Pons (tissue), 1 donor: ENCODE measurements around the gene GNAT2.
A peak's percentile ranks its signal among the peaks of the same experiment; 100 is the strongest.
"Not testable (repeated sequence)": the region's sequence is repeated elsewhere in the genome, so short reads cannot be mapped to it uniquely, and the experiment has no call there.

Experiments
- DNase-seq: peaks from one replicate; pipeline ENCODE4 v3.0.0-alpha.2; 2016; ENCODE audit warnings: low spot score

Gene GNAT2

GRCh38 chr1:109619576-109620400 lies at the start of gene GNAT2, which contains the start of gene AMPD2:
Gene GNAT2 (minus strand): TSS chr1:109619616. CDS start chr1:109612870, 6,746 bp downstream.
Gene AMPD2 (plus strand): TSS chr1:109619837. CDS start chr1:109621176, 1,339 bp downstream.
- DNase-seq: peak; percentile 51

DNA sequence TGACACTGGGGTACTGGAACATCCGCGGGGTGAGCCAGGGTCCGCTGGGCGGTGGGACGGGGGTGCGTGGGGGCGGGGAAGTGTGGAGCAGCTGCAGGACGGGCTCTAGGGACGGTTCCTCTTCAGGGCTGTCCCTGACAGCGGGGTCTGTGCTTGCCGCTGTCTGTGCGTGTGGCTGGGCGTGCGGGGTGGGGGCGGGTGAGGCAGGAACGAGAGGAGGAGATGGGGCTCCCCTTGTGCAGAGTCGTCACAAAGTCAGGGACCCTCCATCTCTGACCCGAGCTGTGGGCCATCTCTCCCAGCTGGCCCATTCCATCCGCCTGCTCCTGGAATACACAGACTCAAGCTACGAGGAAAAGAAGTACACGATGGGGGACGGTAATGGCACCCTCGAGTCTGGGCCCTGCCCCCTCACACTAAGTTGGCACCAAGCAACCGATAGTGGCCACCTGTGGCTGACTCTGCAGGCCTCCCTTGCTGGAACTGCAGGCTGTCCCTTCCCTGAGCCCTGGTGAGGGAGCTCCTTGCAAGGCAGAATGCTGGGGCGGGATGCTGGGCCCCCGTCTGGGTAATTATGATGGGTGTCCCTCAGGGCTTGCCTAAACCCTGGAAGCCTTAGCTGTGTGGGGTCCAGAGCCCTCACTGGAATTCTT lies 48.8 kb upstream of the GNAT2 start:
- no peak for DNase-seq

DNA sequence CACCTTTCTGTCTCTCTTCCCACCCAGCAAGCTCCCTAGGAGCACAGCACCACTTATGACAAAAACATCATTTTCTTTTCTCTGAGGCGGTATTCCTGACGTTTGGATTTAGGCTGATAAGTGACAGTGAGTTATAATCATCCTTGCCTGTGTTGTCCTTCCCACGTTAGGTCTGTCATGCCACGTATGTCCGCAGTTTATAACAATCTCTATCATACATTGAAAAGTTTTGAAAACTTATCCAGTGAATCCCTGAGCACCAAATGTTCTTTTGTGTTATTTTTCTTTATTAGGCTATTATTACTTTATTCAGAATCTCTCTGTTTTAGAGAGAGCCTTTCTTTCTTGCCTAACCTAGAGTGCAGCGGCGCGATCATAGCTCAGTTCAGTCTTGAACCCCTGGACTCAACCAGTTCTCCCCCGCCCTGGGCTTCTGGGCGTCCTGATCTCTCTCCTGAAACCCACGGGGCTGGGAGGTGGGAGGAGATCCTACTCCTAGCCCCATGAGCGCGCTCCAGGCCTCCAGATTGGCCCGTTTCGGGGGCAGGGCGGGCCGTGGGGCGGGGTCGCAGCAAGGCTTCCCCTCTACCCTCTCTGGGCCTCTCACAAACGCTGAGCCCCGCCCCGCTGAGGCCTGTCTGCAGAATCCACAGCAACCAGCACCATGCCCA lies 48.2 kb upstream of the GNAT2 start, which contains the start of gene GSTM2:
Gene GSTM2 (plus strand): TSS at position 606 of the 671 bp plus-strand sequence. CDS start 59 bp downstream, at position 665.
- peak; percentile 71 for DNase-seq

- no peak for DNase-seq
Measured at GRCh38 chr1:109664671-109665070, 45.3 kb upstream of the GNAT2 start.

DNA sequence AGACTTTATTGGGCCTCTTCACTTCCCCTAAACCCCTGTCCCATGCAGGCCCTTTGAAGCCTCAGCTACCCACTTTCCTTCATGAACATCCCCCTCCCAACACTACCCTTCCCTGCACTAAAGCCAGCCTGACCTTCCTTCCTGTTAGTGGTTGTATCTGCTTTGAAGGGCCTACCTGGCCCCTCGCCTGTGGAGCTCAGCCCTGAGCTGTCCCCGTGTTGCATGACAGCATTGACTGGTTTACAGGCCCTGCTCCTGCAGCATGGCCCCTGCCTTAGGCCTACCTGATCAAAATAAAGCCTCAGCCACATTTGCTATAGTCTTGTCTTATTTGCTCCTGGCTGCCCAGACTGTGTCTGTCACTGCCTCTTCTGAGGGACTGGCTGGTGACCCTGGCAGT lies 42.0 kb upstream of the GNAT2 start:
- no peak for DNase-seq

- not testable (repeated sequence) for DNase-seq
Measured at GRCh38 chr1:109660691-109661026, 41.2 kb upstream of the GNAT2 start.

DNA sequence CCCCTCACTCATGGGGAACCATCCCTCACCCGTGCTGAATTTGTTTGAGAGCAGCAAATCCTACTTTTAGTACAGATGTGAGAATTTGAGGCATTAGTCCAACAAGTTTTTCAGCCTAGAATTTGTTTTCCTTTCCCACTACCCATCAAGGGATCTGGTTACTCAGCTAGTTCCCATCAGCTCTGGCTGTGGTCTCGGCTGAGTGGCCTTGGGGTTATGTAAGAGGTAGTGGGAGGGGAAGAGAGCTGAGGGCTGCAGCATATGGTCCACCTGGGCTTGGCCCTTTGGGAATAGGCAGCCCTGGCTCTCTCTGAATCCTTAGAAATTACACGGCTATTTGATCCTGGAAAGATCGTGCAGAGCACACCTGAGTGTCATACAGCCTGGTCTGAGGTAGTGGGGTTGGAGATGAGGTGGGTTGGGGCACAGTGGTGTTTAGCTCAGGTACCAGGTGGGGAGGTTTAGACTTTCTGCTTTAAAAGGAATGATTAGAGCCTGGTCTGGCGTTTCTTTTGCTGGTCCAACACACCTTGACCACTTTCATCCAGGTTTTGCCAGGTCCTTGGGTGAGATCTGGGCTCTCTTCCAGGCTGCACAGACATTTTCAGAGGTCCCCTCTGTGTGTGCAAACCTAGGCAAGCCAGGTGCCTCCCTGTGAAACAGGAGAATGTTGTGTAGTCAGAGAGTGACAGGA lies 40.7 kb upstream of the GNAT2 start:
- peak; percentile 35 for DNase-seq

DNA sequence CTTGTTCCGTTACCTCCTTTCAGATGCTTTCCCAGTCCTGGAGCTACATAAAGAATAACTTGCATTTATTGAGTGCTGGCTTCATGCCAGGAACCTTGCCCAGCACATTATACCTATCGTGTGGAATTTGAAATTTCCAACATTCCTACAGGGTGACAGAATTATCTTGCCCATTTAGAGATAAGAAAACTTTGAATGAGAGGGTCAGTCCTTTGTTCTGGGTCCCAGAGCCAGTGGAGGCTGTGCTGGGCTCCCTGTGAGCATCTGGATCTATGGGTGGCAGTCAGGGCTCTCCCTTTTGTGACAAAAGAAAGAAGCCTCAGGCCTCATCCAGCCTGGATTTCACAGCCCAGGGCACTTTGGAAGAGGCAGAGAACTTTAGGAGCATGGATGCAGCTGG lies 39.7 kb upstream of the GNAT2 start:
- no peak for DNase-seq

DNA sequence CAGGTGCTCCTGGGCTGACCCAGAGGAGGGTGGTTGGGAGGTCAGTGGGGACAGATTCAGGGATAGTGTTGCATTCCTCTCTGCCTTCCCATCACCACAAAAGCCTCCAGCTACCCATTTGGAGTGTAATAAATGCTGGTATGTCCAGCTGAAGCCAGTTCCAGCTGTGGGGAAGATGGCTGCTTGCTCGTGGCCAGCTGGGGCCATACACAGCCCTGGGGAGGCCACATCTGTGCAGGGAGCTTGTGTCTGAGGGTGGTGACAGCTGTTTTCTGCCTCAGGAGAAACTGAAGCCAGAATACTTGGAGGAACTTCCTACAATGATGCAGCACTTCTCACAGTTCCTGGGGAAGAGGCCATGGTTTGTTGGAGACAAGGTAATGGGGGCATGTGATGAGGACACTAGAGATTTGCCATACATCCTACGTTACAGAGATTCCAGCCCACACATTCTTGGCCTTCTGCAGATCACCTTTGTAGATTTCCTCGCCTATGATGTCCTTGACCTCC lies 39.2 kb upstream of the GNAT2 start:
- no peak for DNase-seq

DNA sequence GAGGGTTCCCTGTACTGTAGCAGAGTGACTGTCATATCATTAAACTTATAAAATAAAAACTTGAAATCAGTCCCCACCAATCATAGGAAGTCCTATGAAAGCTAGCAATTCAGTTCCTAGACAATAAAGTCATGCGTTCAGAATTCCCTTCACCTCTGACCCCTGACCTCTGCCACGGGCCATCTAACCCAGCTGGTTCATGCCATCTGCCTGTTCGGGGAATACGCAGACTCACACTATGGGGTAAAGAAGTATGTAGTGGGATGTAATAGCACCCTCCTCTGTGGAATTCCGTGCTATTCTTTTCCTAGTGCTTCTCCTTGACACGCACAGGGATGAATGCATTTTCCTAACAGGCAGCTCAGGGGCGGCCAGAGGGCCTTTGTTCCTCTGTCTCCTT lies 38.6 kb upstream of the GNAT2 start:
- DNase-seq: no peak

DNA sequence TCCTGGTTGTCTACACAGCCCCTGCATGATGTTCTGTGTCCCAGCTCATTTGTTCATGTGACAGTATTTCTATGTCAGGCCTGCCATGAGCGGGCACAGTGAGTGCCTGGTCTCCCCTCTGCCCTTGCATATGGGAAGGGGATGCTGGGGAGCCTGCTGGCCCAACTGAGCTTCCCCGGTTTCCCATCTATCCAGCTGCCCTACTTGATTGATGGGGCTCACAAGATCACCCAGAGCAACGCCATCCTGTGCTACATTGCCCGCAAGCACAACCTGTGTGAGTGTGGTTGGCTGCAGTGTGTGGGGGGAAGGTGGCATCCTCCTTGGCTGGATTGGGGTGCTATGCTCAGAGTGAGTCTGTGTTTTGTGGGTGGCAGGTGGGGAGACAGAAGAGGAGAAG lies 38.0 kb upstream of the GNAT2 start:
- DNase-seq: no peak

- DNase-seq: peak; percentile 52
Measured at GRCh38 chr1:109655615-109656519, 36.5 kb upstream of the GNAT2 start, which contains the start of gene GSTM4. Gene GSTM4 (plus strand): TSS chr1:109656099. CDS start chr1:109656390, 291 bp downstream.

DNA sequence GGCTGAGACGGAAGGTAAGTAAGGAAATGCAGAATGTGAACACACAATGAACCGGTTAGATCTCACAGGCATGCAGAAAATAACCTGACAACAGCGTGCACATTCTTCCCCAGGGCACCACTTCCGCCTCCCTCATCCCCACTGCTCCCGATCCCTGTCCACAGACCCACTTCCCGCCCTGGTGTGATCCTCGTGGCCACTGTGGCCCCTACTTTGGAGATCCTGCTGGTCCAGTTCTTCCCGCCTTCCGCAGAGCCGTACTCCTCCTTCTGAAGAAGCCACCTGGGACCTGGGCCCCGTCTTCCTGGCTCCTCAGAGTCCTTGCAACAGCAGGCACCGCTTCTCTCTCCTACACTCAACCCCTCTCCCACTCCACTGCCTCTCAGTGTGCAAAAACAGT lies 35.1 kb upstream of the GNAT2 start:
- no peak for DNase-seq

DNA sequence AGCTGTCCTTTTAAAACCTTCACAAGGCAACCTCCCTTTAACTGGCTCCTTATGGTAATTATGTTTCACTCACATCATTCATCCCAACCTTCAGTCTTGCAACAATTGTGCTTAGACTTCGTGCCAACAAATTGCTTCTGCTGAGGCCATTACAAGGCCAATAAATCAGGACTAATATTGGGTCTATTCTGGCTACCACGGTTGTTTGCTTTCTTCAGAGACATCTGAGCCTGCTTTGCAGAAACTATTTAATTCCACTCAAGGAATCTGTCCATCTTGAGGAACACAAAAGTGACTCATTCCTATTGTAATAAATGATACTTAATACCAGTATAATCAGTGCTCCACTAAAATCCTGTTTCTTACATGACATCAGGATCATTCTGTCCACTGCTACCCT lies 33.9 kb upstream of the GNAT2 start:
- no peak for DNase-seq

DNA sequence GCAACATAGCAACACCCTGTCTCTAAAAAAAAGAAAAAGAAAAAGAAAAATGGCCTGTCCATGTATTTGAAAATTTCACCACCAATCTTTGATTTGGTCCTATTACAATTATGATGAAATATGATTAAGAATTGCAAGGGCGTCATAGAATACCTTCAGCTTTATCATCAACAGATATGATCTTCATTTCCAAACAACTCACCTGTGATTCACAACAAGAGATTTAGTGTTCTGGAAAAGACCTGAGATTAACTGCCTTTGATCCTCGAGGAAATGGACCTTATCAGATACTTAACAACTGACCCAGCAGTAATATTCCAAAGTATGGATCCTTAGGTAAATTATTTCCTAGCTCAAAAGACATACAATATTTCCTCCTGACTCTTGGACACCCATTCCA lies 33.0 kb upstream of the GNAT2 start:
- DNase-seq: no peak

GRCh38 chr1:109650609-109651008 lies 31.2 kb upstream of the GNAT2 start:
- DNase-seq: no peak

GRCh38 chr1:109649491-109649914 lies 30.1 kb upstream of the GNAT2 start:
- DNase-seq: peak; percentile 58

GRCh38 chr1:109644670-109645069 lies 25.3 kb upstream of the GNAT2 start:
- DNase-seq: no peak

- no peak for DNase-seq
Measured at GRCh38 chr1:109643385-109644230, 24.2 kb upstream of the GNAT2 start.

DNA sequence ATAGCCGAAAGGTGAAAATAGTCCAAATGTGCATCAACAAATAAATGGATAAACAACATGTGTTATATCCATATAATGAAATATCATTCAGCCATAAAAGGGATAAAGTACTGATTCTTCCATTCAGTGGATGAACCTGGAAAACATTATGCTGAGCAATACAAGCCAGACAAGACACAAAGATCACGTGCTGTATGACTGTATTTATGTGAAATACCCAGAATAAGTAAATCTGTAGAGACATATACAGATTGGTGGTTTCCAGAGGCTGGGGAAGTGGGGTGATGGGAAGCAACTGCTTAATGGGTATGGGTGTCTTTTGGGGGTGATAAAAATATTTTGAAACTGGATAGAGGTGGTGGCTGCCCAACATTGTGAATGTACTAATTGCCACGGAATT lies 23.2 kb upstream of the GNAT2 start:
- DNase-seq: no peak
